NT2/D1 (cell line): ENCODE measurements around the gene GP1BB.

Source experiments
- YY1 ChIP-seq: IDR thresholded peaks from 2 replicates; pipeline ENCODE4 v1.6.1; 2011; ENCODE audit not compliant: insufficient read length, insufficient read depth
- ZNF274 ChIP-seq: IDR thresholded peaks from 2 replicates; pipeline ENCODE4 v1.6.1; 2011; ENCODE audit warnings: mild to moderate bottlenecking, low read depth, low read length

DNA sequence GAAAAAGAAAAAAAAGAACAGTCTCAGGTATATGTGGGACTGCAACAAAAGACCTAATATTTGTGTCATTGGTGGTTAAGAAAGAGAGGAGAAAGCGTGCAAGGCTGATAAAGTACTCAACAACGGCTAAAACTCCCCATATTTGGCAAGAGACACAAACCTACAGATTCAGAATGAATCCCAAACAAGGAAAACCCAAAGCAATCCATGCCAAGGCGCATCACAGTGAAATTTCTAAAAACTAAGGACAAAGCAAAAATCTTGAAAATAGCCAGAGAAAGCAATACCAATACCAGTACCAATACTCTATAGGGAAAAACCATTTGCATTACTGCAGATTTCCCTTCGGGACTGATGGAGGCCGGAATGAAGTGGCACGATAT is 41.5 kb upstream of the GP1BB start:
- TF ChIP-seq ZNF274 (no peak), YY1 (no peak)
